H9 (cell line): ENCODE data around the gene SEPTIN5. TPM values are rescaled to one million over a fixed set of nuclear protein-coding genes. Genes with fewer than 3 reads are reported as not detected.

Experiments used
- DNase-seq: peaks from one replicate; pipeline ENCODE4 v3.0.0-alpha.2; 2017
- H2AFZ ChIP-seq: one replicate; pipeline ENCODE4 v1.6.1; 2013; ENCODE audit warnings: mild to moderate bottlenecking, low read length, control low read depth, moderate library complexity
- H2AK5ac ChIP-seq: 2 replicates; pipeline ENCODE4 v1.6.1; 2013; ENCODE audit warnings: low read length, control low read depth, mixed read lengths; ENCODE audit not compliant: insufficient read length
- H2BK120ac ChIP-seq: one replicate; pipeline ENCODE4 v1.6.1; 2013; ENCODE audit warnings: low read depth, mild to moderate bottlenecking, low read length, control low read depth, inconsistent platforms; ENCODE audit not compliant: poor library complexity, severe bottlenecking
- H2BK12ac ChIP-seq: 2 replicates; pipeline ENCODE4 v1.6.1; 2013; ENCODE audit warnings: low read length, control low read depth, mixed read lengths, low read depth; ENCODE audit not compliant: insufficient read length
- H2BK15ac ChIP-seq: 2 replicates; pipeline ENCODE4 v1.6.1; 2013; ENCODE audit warnings: low read depth, low read length, control low read depth
- H2BK20ac ChIP-seq: one replicate; pipeline ENCODE4 v1.6.1; 2013; ENCODE audit warnings: low read depth, mild to moderate bottlenecking, low read length, control low read depth, inconsistent platforms; ENCODE audit not compliant: poor library complexity, severe bottlenecking
- H2BK5ac ChIP-seq: 2 replicates; pipeline ENCODE4 v1.6.1; 2013; ENCODE audit warnings: low read length, control low read depth, mixed read lengths; ENCODE audit not compliant: insufficient read length
- H3K14ac ChIP-seq: 2 replicates; pipeline ENCODE4 v1.6.1; 2013; ENCODE audit warnings: low read length, control low read depth; ENCODE audit not compliant: insufficient read depth
- H3K18ac ChIP-seq: 2 replicates; pipeline ENCODE4 v1.6.1; 2013; ENCODE audit warnings: low read depth, mild to moderate bottlenecking, mixed read lengths, low read length, control low read depth; ENCODE audit not compliant: insufficient read length
- H3K23ac ChIP-seq: 2 replicates; pipeline ENCODE4 v1.6.1; 2013; ENCODE audit warnings: low read length, control low read depth, mixed read lengths, low read depth; ENCODE audit not compliant: insufficient read length
- H3K23me2 ChIP-seq: 2 replicates; pipeline ENCODE4 v1.6.1; 2013; ENCODE audit warnings: low read depth, mild to moderate bottlenecking, mixed read lengths, low read length, control low read depth; ENCODE audit not compliant: insufficient read length, poor library complexity, severe bottlenecking
- H3K27ac ChIP-seq: 2 replicates; pipeline ENCODE4 v1.5.1; 2013; ENCODE audit warnings: low read length, control low read depth, mixed read lengths, low read depth; ENCODE audit not compliant: insufficient read length
- H3K27me3 ChIP-seq: 2 replicates; pipeline ENCODE4 v1.6.1; 2013; ENCODE audit warnings: low read length, control low read depth, inconsistent platforms; ENCODE audit not compliant: insufficient read depth
- H3K4ac ChIP-seq: 2 replicates; pipeline ENCODE4 v1.6.1; 2013; ENCODE audit warnings: low read depth, mild to moderate bottlenecking, control low read depth, inconsistent platforms, low read length, moderate library complexity
- H3K4me1 ChIP-seq: 2 replicates; pipeline ENCODE4 v1.6.1; 2013; ENCODE audit warnings: low read length, control low read depth, inconsistent platforms; ENCODE audit not compliant: insufficient read depth
- H3K4me2 ChIP-seq: 2 replicates; pipeline ENCODE4 v1.6.1; 2013; ENCODE audit warnings: low read length, control low read depth, mixed read lengths; ENCODE audit not compliant: insufficient read length, insufficient read depth
- H3K56ac ChIP-seq: 2 replicates; pipeline ENCODE4 v1.6.1; 2013; ENCODE audit warnings: low read depth, mild to moderate bottlenecking, mixed read lengths, low read length, control low read depth; ENCODE audit not compliant: insufficient read length
- H3K79me1 ChIP-seq: 2 replicates; pipeline ENCODE4 v1.6.1; 2013; ENCODE audit warnings: low read depth, mild to moderate bottlenecking, moderate library complexity, low read length, control low read depth, inconsistent platforms; ENCODE audit not compliant: insufficient read depth, poor library complexity, severe bottlenecking
- H3K79me2 ChIP-seq: 2 replicates; pipeline ENCODE4 v1.6.1; 2013; ENCODE audit warnings: low read length, control low read depth, inconsistent platforms; ENCODE audit not compliant: insufficient read depth
- H3K9ac ChIP-seq: 2 replicates; pipeline ENCODE4 v1.6.1; 2013; ENCODE audit warnings: low read length, control low read depth, mixed read lengths; ENCODE audit not compliant: insufficient read length; ENCODE audit errors: extremely low read depth
- H3K9me3 ChIP-seq: one replicate; pipeline ENCODE4 v1.6.1; 2013; ENCODE audit warnings: low read depth, low read length, inconsistent platforms; ENCODE audit not compliant: control insufficient read depth
- H3T11ph ChIP-seq: one replicate; pipeline ENCODE4 v1.6.1; 2013; ENCODE audit warnings: mild to moderate bottlenecking, low read length, control low read depth, inconsistent platforms
- H4K20me1 ChIP-seq: one replicate; pipeline ENCODE4 v1.6.1; 2013; ENCODE audit not compliant: control insufficient read depth, insufficient read length, insufficient read depth
- H4K5ac ChIP-seq: 2 replicates; pipeline ENCODE4 v1.6.1; 2013; ENCODE audit warnings: low read depth, mild to moderate bottlenecking, mixed read lengths, low read length, control low read depth; ENCODE audit not compliant: insufficient read length
- H4K8ac ChIP-seq: replicated peaks from 2 replicates; pipeline ENCODE4 v1.6.1; 2013; ENCODE audit warnings: low read length, control low read depth, mixed read lengths, low read depth; ENCODE audit not compliant: insufficient read length
- H4K91ac ChIP-seq: 2 replicates; pipeline ENCODE4 v1.6.1; 2013; ENCODE audit warnings: low read depth, mild to moderate bottlenecking, moderate library complexity, mixed read lengths, low read length, control low read depth; ENCODE audit not compliant: insufficient read length
- H3K27ac Mint-ChIP-seq, 3 experiments: 2 replicates in 2 of 3; 3 replicates in 1 of 3; pipeline ENCODE4 v1.8.0; 2020 to 2021; ENCODE audit warnings: mixed read lengths in 3 of 3, mild to moderate bottlenecking in 1 of 3, moderate library complexity in 1 of 3
- H3K27me3 Mint-ChIP-seq: 2 replicates; pipeline ENCODE4 v1.8.0; 2021; ENCODE audit warnings: low read depth, mild to moderate bottlenecking, moderate library complexity, mixed read lengths
- H3K36me3 Mint-ChIP-seq, 3 experiments: 2 replicates in 2 of 3; 3 replicates in 1 of 3; pipeline ENCODE4 v1.8.0; 2020 to 2021; ENCODE audit warnings: low read depth in 3 of 3, mixed read lengths in 3 of 3; ENCODE audit not compliant: insufficient read depth in 1 of 3
- H3K4me1 Mint-ChIP-seq, 2 experiments: 2 replicates each; pipeline ENCODE4 v1.8.0; 2020; ENCODE audit warnings: mixed read lengths in 2 of 2
- H3K4me3 Mint-ChIP-seq, 2 experiments: 2 replicates in 1 of 2; 3 replicates in 1 of 2; pipeline ENCODE4 v1.8.0; 2020 to 2021; ENCODE audit warnings: mild to moderate bottlenecking in 2 of 2, mixed read lengths in 2 of 2, moderate library complexity in 1 of 2
- H3K9me3 Mint-ChIP-seq, 2 experiments: 2 replicates in 1 of 2; 3 replicates in 1 of 2; pipeline ENCODE4 v1.8.0; 2020; ENCODE audit warnings: mild to moderate bottlenecking in 2 of 2, mixed read lengths in 2 of 2, moderate library complexity in 1 of 2
- CTCF ChIP-seq: fragments of 200-600 bp; sonication (generic); conservative IDR thresholded peaks from 3 replicates; pipeline ENCODE4 v1.8.0; 2021; ENCODE audit warnings: antibody characterized with exemption, mild to moderate bottlenecking
- WGBS: extraction: QIAGEN DNeasy Blood & Tissue Kit; methylation state at CpG from one replicate; pipeline ENCODE4 v1.1.7; 2013; ENCODE audit warnings: missing lambda C conversion rate, low lambda C conversion rate, mixed read lengths; ENCODE audit not compliant: insufficient read length; ENCODE audit errors: extremely low coverage; 5-methylcytosine and 5-hydroxymethylcytosine counted together
- total RNA-seq: library from RNA; stranded (reverse); gene quantifications from 2 replicates; pipeline ENCODE4 v1.2.1, GENCODE V29; 2021

The SEPTIN5 gene
- total RNA-seq, 1 experiment from 2014 or later = 17.8 TPM

- no peak overlapping the region for H3K4me3 Mint-ChIP-seq
These were observed 26.3 kb downstream of the SEPTIN5 start for GRCh38 chr22:19740586-19740985.

More at GRCh38 chr22:19740586-19740985, 26.3 kb downstream of the SEPTIN5 start:
- Histone ChIP-seq H2BK15ac (no peak overlapping the region), H3T11ph (no peak overlapping the region), H3K4me1 (no peaks in the 10 kb centered on the region), H2BK120ac (no peak overlapping the region), H3K14ac (no peak overlapping the region), H2AK5ac (no peak overlapping the region), H3K23me2 (no peaks in the 10 kb centered on the region), H3K4ac (no peak overlapping the region), H3K79me1 (no peaks in the 10 kb centered on the region), H4K20me1 (no peaks in the 10 kb centered on the region), H4K8ac (no peak overlapping the region), H3K23ac (no peak overlapping the region), H2BK20ac (no peak overlapping the region), H3K56ac (no peak overlapping the region), H4K91ac (no peak overlapping the region), H2BK12ac (no peak overlapping the region), H2BK5ac (no peak overlapping the region), H3K27me3 (no peaks in the 10 kb centered on the region), H4K5ac (no peak overlapping the region), H3K79me2 (no peaks in the 10 kb centered on the region), H2AFZ (no peak overlapping the region), H3K27ac (no peak overlapping the region), H3K9ac (no peak overlapping the region), H3K9me3 (no peaks in the 10 kb centered on the region), H3K18ac (no peak overlapping the region), H3K4me2 (no peak overlapping the region)
- H3K4me1 Mint-ChIP-seq = peaks cover 8 to 15% of the 10 kb centered on the region in 2 experiments
- H3K9me3 Mint-ChIP-seq = no peaks in the 10 kb centered on the region; a peak in 1 of 5 replicates
- H3K27ac Mint-ChIP-seq = no peak overlapping the region
- TF ChIP-seq CTCF = no peak
- no peaks in the 10 kb centered on the region for H3K36me3 Mint-ChIP-seq
- H3K27me3 Mint-ChIP-seq = peaks cover 3% of the 10 kb centered on the region
- no CpG with 5 or more reads among the region's 15 CpGs for WGBS
- DNase-seq = no peak
